T-cell (primary cell): Measurements from ENCODE around the gene MUC4. TPM values are rescaled to one million over a fixed set of nuclear protein-coding genes. Genes with fewer than 3 reads are reported as not detected.

Source experiments
- ATAC-seq, 4 experiments: fragments of 200-7000 bp in 3 of 4; fragments of 150-1000 bp in 1 of 4; cut with Tn5 transposase; replicated peaks in 1 of 4; 1 replicate in 3 of 4; 2 replicates in 1 of 4; pipeline ENCODE4 v1.10.0; 2021; ENCODE audit warnings: moderate library complexity in 3 of 4, mild to moderate bottlenecking in 2 of 4, moderate number of reproducible peaks in 1 of 4
- CTCF ChIA-PET, 2 donors: fragments of 300-600 bp; sonication (Branson Sonifier 250); formaldehyde crosslinking; loops; one replicate each; lab custom pipeline; 2022; ENCODE audit warnings: antibody characterized with exemption in 2 of 2; lab: Charles Lee
- POLR2A ChIA-PET, 2 donors: fragments of 300-600 bp; sonication (Branson Sonifier 250); formaldehyde crosslinking; loops; one replicate each; lab custom pipeline; 2022; ENCODE audit warnings: antibody characterized with exemption in 2 of 2; lab: Charles Lee
- DNase-seq, 35 experiments: peaks; one replicate each; pipeline versions ENCODE4 v3.0.0 to v3.0.0-alpha.2; 2013 to 2023
- H3K27ac ChIP-seq: one replicate; pipeline ENCODE4 v1.5.1; 2013; ENCODE audit warnings: low read length
- H3K27me3 ChIP-seq, 2 experiments: replicated peaks in 1 of 2; 1 replicate in 1 of 2; 2 replicates in 1 of 2; pipeline versions ENCODE4 v1.6.1 to v1.7.0; 2013; ENCODE audit warnings: low read length in 1 of 2, mixed read lengths in 1 of 2; ENCODE audit not compliant: control insufficient read depth in 2 of 2, insufficient read depth in 2 of 2; ENCODE audit errors: extremely low read depth in 1 of 2
- H3K36me3 ChIP-seq, 2 donors: 1 replicate in 1 of 2; 2 replicates in 1 of 2; pipeline versions ENCODE4 v1.6.1 to v1.7.0; 2013; ENCODE audit warnings: low read length in 1 of 2; ENCODE audit not compliant: control insufficient read depth in 2 of 2, insufficient read depth in 1 of 2; ENCODE audit errors: extremely low read depth in 1 of 2
- H3K4me1 ChIP-seq, 2 experiments: 1 replicate in 1 of 2; 2 replicates in 1 of 2; pipeline versions ENCODE4 v1.6.1 to v1.7.0; 2013; ENCODE audit warnings: low read length in 2 of 2, mixed read lengths in 1 of 2; ENCODE audit not compliant: insufficient read depth in 2 of 2, control insufficient read depth in 1 of 2; ENCODE audit errors: extremely low read depth in 1 of 2
- H3K4me3 ChIP-seq, 2 donors: 1 replicate in 1 of 2; 2 replicates in 1 of 2; pipeline versions ENCODE4 v1.5.1 to v1.7.0; 2013; ENCODE audit warnings: mild to moderate bottlenecking in 2 of 2, low read length in 1 of 2, moderate library complexity in 1 of 2; ENCODE audit not compliant: control insufficient read depth in 1 of 2; ENCODE audit errors: extremely low read depth in 1 of 2
- H3K9me3 ChIP-seq: 2 replicates; pipeline ENCODE4 v1.7.0; 2013
- H3K27ac Mint-ChIP-seq, 2 donors: one replicate each; pipeline ENCODE4 v1.8.0; 2020 to 2021; ENCODE audit warnings: mild to moderate bottlenecking in 2 of 2, mixed read lengths in 2 of 2
- H3K27me3 Mint-ChIP-seq, 2 donors: one replicate each; pipeline ENCODE4 v1.8.0; 2021 to 2022; ENCODE audit warnings: mixed read lengths in 2 of 2
- H3K36me3 Mint-ChIP-seq: one replicate; pipeline ENCODE4 v1.8.0; 2021; ENCODE audit warnings: mixed read lengths
- H3K4me1 Mint-ChIP-seq, 3 donors: one replicate each; pipeline ENCODE4 v1.8.0; 2020 to 2022; ENCODE audit warnings: mixed read lengths in 3 of 3, mild to moderate bottlenecking in 1 of 3
- H3K4me3 Mint-ChIP-seq, 3 donors: one replicate each; pipeline ENCODE4 v1.8.0; 2020 to 2022; ENCODE audit warnings: mild to moderate bottlenecking in 3 of 3, mixed read lengths in 3 of 3, moderate library complexity in 3 of 3
- H3K9me3 Mint-ChIP-seq, 3 donors: one replicate each; pipeline ENCODE4 v1.8.0; 2020 to 2022; ENCODE audit warnings: mixed read lengths in 3 of 3
- WGBS: methylation state at CpG from one replicate; pipeline ENCODE4 v1.1.5; 2013; ENCODE audit warnings: missing lambda C conversion rate; ENCODE audit not compliant: insufficient coverage; 5-methylcytosine and 5-hydroxymethylcytosine counted together
- total RNA-seq, 35 experiments: library from RNA in 6 of 35; stranded (reverse) in 6 of 35; fragments of 120-200 nt in 1 of 35; gene quantifications; one replicate each; pipeline versions ENCODE4 v1.2.1 to v1.2.4 and lab custom pipeline; 2013 to 2026

Gene MUC4
- total RNA-seq, 5 donors from 2014 or later (not counting 1 experiment from before 2014, with no cell fraction given), result 0.03 to 0.16 (median 0.05) TPM; not detected in 1

GRCh38 chr3:195770081-195770840 lies 41.5 kb downstream of the MUC4 start:
- Histone ChIP-seq H3K36me3 (no peaks in the 10 kb centered on the region), H3K9me3 (no peaks in the 10 kb centered on the region), H3K27ac (no peak overlapping the region), H3K4me3 (no peak overlapping the region), H3K27me3 (peaks cover 0 to 5% of the 10 kb centered on the region in 2 experiments), H3K4me1 (no peaks in the 10 kb centered on the region)
- ChIA-PET POLR2A (no interaction called here), CTCF (no interaction called here)
- Mint-ChIP-seq H3K36me3 (no peaks in the 10 kb centered on the region), H3K9me3 (peaks cover 0 to 3% (median 0%) of the 10 kb centered on the region in 3 donors), H3K27me3 (no peaks in the 10 kb centered on the region), H3K4me1 (no peaks in the 10 kb centered on the region), H3K4me3 (no peak overlapping the region), H3K27ac (no peak overlapping the region)
- no peak for ATAC-seq
- DNase-seq, result no peak
- 78% methylated on average over 15 of the region's 16 CpGs for WGBS

GRCh38 chr3:195769551-195769950 lies 42.2 kb downstream of the MUC4 start:
- Histone ChIP-seq H3K9me3 (no peaks in the 10 kb centered on the region), H3K4me1 (no peaks in the 10 kb centered on the region), H3K4me3 (no peak overlapping the region), H3K27me3 (peaks cover 0 to 12% of the 10 kb centered on the region in 2 experiments), H3K27ac (no peak overlapping the region), H3K36me3 (no peaks in the 10 kb centered on the region)
- peaks cover 0 to 3% (median 0%) of the 10 kb centered on the region in 3 donors for H3K9me3 Mint-ChIP-seq
- no peak for ATAC-seq
- 95% methylated on average over 9 of the region's 10 CpGs for WGBS
- no peaks in the 10 kb centered on the region for H3K36me3 Mint-ChIP-seq
- POLR2A ChIA-PET, result no interaction called here
- CTCF ChIA-PET, result no interaction called here
- H3K27ac Mint-ChIP-seq, result no peak overlapping the region
- no peaks in the 10 kb centered on the region for H3K4me1 Mint-ChIP-seq
- peaks cover 0 to 2% of the 10 kb centered on the region in 2 donors for H3K27me3 Mint-ChIP-seq
- no peak for DNase-seq
- H3K4me3 Mint-ChIP-seq, result no peak overlapping the region

- Mint-ChIP-seq H3K4me3 (no peak overlapping the region), H3K27me3 (peaks cover 6 to 8% of the 10 kb centered on the region in 2 donors), H3K4me1 (no peaks in the 10 kb centered on the region), H3K36me3 (no peaks in the 10 kb centered on the region), H3K9me3 (peaks cover 0 to 3% (median 0%) of the 10 kb centered on the region in 3 donors), H3K27ac (no peak overlapping the region)
- ATAC-seq (no peak), DNase-seq (no peak)
- Histone ChIP-seq H3K27me3 (peaks cover 0 to 14% of the 10 kb centered on the region in 2 experiments), H3K36me3 (no peaks in the 10 kb centered on the region), H3K4me3 (no peak overlapping the region), H3K27ac (no peak overlapping the region), H3K4me1 (no peaks in the 10 kb centered on the region), H3K9me3 (no peaks in the 10 kb centered on the region)
- WGBS, result 81% methylated on average over 4 of the region's 17 CpGs
- ChIA-PET POLR2A (no interaction called here), CTCF (no interaction called here)
Measured at GRCh38 chr3:195768831-195769303, 42.9 kb downstream of the MUC4 start.

GRCh38 chr3:195768414-195768813 lies 43.3 kb downstream of the MUC4 start:
- DNase-seq, result no peak
- H3K4me3 ChIP-seq, result no peak overlapping the region
- H3K9me3 ChIP-seq, result no peaks in the 10 kb centered on the region
- WGBS, result 77% methylated on average over 4 of the region's 6 CpGs
- peaks cover 0 to 19% of the 10 kb centered on the region in 2 experiments for H3K27me3 ChIP-seq
- H3K27ac ChIP-seq, result no peak overlapping the region
- Mint-ChIP-seq H3K4me1 (no peaks in the 10 kb centered on the region), H3K36me3 (no peaks in the 10 kb centered on the region), H3K27ac (no peak overlapping the region), H3K9me3 (peaks cover 0 to 3% (median 0%) of the 10 kb centered on the region in 3 donors), H3K4me3 (no peak overlapping the region), H3K27me3 (peaks cover 8% of the 10 kb centered on the region in 2 donors)
- ChIA-PET CTCF (no interaction called here), POLR2A (no interaction called here)
- ATAC-seq, result no peak
- no peaks in the 10 kb centered on the region for H3K36me3 ChIP-seq
- H3K4me1 ChIP-seq, result no peaks in the 10 kb centered on the region

GRCh38 chr3:195767792-195768191 lies 43.9 kb downstream of the MUC4 start:
- Mint-ChIP-seq H3K4me1 (no peaks in the 10 kb centered on the region), H3K9me3 (peaks cover 0 to 3% (median 0%) of the 10 kb centered on the region in 3 donors), H3K36me3 (no peaks in the 10 kb centered on the region), H3K27me3 (peaks cover 8% of the 10 kb centered on the region in 2 donors), H3K4me3 (no peak overlapping the region), H3K27ac (no peak overlapping the region)
- ChIA-PET POLR2A (no interaction called here), CTCF (no interaction called here)
- H3K27ac ChIP-seq, result no peak overlapping the region
- H3K4me1 ChIP-seq, result no peaks in the 10 kb centered on the region
- no peaks in the 10 kb centered on the region for H3K36me3 ChIP-seq
- no peaks in the 10 kb centered on the region for H3K9me3 ChIP-seq
- peaks cover 0 to 25% of the 10 kb centered on the region in 2 experiments for H3K27me3 ChIP-seq
- no peak overlapping the region for H3K4me3 ChIP-seq
- peak in 1 of 35 experiments; percentile 9 for DNase-seq
- ATAC-seq, result no peak
- 71% methylated on average over 7 of the region's 10 CpGs for WGBS

GRCh38 chr3:195766671-195767070 lies 45.1 kb downstream of the MUC4 start:
- POLR2A ChIA-PET, result no interaction called here
- no peak overlapping the region for H3K4me3 ChIP-seq
- no peak overlapping the region for H3K27ac Mint-ChIP-seq
- peaks cover 8% of the 10 kb centered on the region in 2 donors for H3K27me3 Mint-ChIP-seq
- H3K4me3 Mint-ChIP-seq, result no peak overlapping the region
- peaks cover 0 to 3% (median 0%) of the 10 kb centered on the region in 3 donors for H3K9me3 Mint-ChIP-seq
- H3K9me3 ChIP-seq, result no peaks in the 10 kb centered on the region
- peaks cover 0 to 4% of the 10 kb centered on the region in 2 experiments for H3K4me1 ChIP-seq
- DNase-seq (no peak), ATAC-seq (no peak)
- no peaks in the 10 kb centered on the region for H3K36me3 Mint-ChIP-seq
- no peak overlapping the region for H3K27ac ChIP-seq
- 93% methylated on average over 14 of the region's 14 CpGs for WGBS
- no peaks in the 10 kb centered on the region for H3K36me3 ChIP-seq
- peaks cover 0 to 31% of the 10 kb centered on the region in 2 experiments for H3K27me3 ChIP-seq
- CTCF ChIA-PET, result no interaction called here
- H3K4me1 Mint-ChIP-seq, result no peaks in the 10 kb centered on the region
